Fibroblast of skin of right biceps (primary cell): ENCODE measurements around the gene BDH1.
A peak's percentile ranks its signal among the peaks of the same experiment; 100 is the strongest.

Experiments
- DNase-seq: peaks from one replicate; pipeline ENCODE4 v3.0.0-alpha.2; 2013

The BDH1 gene

DNA sequence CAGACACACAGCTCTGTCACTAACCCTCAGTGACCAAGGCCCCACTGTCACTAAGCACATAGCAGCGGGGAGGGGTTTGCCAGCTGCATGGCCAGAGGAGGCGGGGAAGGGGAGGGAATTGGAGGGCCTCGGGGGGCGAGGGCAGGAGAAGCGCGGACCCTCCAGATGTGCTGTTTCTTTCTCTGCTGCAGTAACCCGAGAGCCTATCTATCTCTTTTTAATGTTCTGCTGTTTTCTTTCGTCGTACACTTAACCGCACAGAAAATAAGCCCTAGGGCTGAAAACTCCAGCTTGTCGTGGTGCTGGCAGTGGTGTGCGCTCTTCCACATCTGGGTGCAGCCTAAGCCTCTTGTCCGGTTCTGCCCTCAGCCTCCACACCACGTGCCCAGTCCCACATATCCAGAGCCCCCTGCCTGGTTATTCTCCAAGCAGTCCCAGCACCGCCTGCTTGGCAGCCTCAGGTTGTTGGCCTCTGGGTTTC is 51.1 kb downstream of the BDH1 start:
- DNase-seq = no peak

DNA sequence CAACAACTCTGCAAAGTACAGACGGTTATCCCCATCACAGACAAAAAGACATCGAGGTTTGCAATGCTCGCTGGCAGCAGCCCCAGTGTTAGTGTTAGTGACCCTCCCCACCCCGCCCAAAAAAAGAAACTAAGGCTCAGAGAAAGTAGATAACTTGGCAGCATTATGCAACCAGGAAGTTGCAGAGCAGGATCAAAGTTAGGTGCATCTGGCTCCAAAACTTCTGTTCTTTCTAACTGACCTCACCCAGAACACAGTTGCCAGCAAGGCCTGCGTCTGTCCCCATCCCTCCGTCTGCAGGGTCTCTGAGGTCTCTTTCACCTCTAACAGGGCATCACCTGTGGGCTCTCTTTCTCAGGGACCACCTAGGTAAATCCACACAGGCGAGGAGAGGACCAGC is 51.5 kb downstream of the BDH1 start:
- no peak for DNase-seq

DNA sequence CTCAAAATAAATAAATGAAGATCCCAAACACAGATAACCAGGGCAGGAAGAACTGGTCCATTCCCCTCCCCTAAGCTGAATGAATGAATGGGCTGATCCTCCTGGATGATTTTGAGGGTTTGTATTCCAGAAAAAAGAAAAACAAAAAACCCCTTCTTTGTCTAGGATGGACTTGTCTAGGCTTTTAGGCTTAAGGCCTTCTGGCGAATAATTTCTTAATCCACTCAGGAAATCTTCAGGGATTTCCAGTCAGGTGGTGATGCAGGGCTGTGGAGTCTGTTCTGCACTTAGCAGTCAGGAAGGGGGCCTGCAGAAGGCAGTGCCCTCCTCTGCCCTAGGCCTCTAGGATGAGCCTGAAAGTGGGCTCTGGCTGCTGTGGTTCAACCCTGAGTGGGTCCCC is 52.1 kb downstream of the BDH1 start:
- no peak for DNase-seq

GRCh38 chr3:197501879-197502620 is 53.7 kb downstream of the BDH1 start:
- DNase-seq = peak; percentile 65

DNA sequence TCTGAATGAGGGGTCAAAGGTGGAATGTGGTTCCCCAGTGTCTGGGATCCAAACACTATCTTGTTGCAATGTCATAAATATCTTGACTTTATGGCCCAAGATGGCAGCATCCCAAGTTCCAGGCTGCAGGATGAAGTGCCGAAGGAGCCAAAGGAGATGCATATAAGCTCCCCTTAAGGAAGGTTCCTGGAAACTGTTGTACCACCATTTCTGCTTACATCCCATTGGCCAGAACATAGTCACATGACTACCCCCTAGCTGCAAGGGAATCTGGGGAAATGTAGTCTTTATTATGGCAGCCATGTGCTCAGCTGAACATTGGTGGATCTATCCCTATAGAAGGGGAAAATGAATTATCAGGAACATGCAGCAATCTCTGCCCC is 54.3 kb downstream of the BDH1 start:
- peak; percentile 38 for DNase-seq

DNA sequence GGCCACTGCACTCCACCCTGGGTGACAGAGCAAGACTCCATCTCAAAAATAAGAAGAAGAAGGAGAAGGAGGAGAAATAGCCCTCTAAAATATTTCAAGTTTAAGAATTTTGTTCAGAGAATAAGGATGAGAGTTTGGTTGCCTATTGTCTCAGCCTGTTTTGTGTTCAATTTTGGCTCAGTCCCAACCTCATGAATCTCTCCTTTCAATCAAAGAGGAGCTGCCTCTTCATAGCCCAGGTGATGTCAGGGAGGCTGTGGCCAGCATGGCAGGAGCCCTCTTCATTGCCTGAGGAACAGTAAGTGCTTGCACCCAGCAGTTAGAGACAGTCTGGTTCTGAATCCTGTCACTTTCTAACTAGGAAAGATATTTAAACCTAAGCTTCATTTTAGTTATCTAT is 55.0 kb downstream of the BDH1 start:
- no peak for DNase-seq

DNA sequence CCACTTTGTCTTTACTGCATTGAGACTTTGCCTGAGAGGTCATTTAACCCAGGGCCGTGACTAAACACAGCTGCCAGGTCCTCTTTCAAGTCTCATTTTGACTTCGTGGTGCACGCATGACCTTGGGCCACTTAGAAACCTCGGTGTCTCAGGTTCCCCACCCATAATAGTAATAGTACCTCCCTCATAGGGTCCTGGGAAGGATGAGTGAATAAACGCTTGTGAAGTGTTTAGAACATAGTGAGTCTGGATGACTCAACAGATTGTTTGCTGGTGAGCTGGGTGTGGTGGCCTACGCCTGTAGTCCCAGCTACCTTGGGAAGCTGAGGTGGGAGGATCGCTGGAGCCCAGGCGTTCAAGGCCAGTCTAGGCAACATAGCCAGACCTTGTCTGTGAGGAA is 56.3 kb downstream of the BDH1 start:
- DNase-seq = peak; percentile 66

DNA sequence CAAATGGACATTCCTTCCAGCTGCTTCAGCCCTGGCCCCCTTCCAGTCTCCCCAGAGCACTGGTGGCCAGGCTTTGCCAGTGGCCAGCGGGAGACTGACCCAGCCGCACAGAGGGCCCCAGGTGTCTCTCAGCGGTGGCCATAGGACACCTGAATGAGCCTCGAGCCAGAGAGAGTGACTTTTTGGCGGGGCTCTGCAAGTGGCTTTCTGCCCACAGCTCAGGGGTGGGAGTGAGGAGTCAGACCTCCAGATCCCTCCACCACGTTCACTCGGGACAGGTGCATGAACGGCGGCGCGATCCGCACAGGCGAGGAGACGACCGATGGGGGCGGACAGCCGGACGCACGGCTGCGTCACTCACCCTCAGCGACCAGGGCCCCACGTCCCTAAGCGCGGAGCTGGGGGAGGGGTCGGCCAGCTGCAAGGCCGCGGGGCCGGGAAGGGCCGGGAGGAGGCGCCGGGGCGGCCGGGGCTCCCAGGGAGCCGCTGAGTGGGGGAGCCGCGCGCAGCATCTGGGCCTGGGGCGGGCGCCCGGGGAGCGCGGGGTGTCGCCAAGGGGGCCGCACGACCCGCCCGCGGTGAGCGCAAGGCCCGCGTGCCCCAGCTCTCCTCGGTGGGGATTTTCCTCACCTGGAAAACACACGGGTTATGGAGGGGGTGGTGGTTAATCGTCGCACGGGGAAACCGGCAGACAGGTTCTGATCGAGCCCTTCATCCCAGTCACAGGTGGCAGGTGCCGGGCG is 57.1 kb downstream of the BDH1 start:
- no peak for DNase-seq

GRCh38 chr3:197496746-197497125 is 59.0 kb downstream of the BDH1 start:
- peak; percentile 65 for DNase-seq

- DNase-seq = no peak
Observed at GRCh38 chr3:197495999-197496745, 59.6 kb downstream of the BDH1 start.

- no peak for DNase-seq
Observed at GRCh38 chr3:197495499-197495898, 60.3 kb downstream of the BDH1 start.

DNA sequence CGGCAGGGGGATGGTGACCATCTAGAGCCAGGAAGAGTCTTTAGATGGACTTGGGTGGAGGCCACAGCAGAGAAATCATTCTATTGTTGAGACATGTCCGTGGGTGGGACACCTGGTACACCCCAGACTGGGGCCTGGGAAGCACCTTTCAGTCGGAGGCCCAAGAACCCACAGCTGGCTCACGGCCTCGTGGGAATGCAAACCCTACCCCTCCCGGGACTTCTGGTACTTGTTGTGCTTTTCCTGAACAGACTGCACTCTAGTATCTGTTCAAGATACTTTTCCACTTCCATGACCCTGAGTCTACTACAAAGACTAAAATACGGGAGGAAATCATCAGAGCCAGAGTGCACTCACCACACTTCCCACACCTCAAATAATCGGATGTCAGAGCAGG is 60.7 kb downstream of the BDH1 start:
- no peak for DNase-seq

GRCh38 chr3:197494366-197495058 is 61.3 kb downstream of the BDH1 start:
- DNase-seq = peak; percentile 24

GRCh38 chr3:197493049-197493448 is 62.7 kb downstream of the BDH1 start:
- no peak for DNase-seq

- no peak for DNase-seq
Observed at GRCh38 chr3:197491923-197492664, 63.7 kb downstream of the BDH1 start.

GRCh38 chr3:197491478-197491877 is 64.3 kb downstream of the BDH1 start:
- no peak for DNase-seq

GRCh38 chr3:197490098-197491058 is 65.4 kb downstream of the BDH1 start:
- peak; percentile 86 for DNase-seq

DNA sequence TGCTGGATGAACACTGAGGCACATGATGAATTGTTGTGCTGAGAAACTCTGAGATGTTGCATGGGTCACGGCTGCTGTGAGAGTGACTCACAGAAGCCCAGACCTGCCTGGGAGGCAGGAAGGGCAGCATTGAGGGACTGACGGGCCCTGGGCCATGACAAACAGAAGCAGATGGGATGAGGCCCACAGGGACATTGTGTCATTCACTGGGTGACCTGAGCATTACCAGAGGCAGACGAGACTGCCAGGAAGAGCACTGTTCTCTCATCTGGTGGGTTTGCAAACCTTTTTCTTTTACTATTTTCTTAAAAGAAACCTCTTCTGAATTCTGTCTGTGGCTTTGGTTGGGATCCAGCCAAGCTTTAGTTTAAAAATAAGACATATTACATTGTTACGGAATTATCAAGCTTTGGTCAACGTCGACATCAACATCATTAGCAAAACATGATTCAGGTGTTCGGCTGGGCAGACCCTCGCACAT is 67.8 kb downstream of the BDH1 start:
- DNase-seq = peak; percentile 98

DNA sequence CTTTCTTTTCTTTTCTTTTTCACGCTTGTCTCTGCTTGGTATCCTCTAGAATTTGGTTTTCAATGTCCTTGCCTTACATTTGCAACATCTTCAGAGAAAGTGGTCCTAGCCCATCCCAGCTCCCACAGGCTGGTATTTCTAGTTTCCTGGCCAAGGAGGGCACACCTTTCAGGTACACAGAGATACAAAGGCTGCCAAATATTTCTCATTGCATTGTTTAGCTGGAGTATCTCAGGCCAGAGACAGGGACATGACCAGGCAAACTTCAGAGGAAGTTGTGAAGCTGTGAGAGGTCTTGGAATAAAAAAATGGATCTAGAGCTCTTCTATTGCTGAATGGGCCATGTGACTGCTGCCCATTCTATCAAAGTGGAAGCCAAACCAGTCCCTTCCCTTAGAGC is 68.9 kb downstream of the BDH1 start:
- no peak for DNase-seq

GRCh38 chr3:197485143-197485542 is 70.6 kb downstream of the BDH1 start:
- DNase-seq = no peak
